HepG2 (cell line): ENCODE measurements around the gene SPECC1L. TPM values are rescaled to one million over a fixed set of nuclear protein-coding genes. Genes with fewer than 3 reads are reported as not detected.

Experiments
- ATAC-seq: fragments of 200-7000 bp; cut with Tn5 transposase; 3 replicates; pipeline ENCODE4 v1.9.1; 2020; ENCODE audit warnings: mild to moderate bottlenecking, moderate library complexity
- BruUV-seq: library from RNA; stranded (reverse); fragments of 400-500 nt; replicated peaks from 2 replicates; lab custom pipeline; 2021; lab: Mats Ljungman, UMichigan
- CTCF ChIA-PET: fragments of 300-600 bp; formaldehyde crosslinking; extraction: SDS; loops from one replicate; lab custom pipeline; 2021; ENCODE audit warnings: low total read pairs, inconsistent platforms, low intra/inter-chr PET ratio; lab: Yijun Ruan, JAX
- POLR2A ChIA-PET: fragments of 350-600 bp; sonication (Branson Sonifier 250); formaldehyde crosslinking; loops from one replicate; lab custom pipeline; 2020; ENCODE audit warnings: antibody characterized with exemption, inconsistent platforms; lab: Yijun Ruan, JAX
- DNase-seq: peaks from one replicate; pipeline ENCODE4 v3.0.0-alpha.2; 2015; ENCODE audit warnings: low spot score
- FAIRE-seq: peaks from 3 replicates; lab custom pipeline; 2011; peaks lifted over from hg19 to GRCh38; lab: Jason Lieb, UNC
- H2AFZ ChIP-seq: one replicate; pipeline ENCODE4 v1.6.1; 2011; ENCODE audit warnings: low read length, inconsistent platforms
- H3K27ac ChIP-seq: fragments of 300-600 bp; 3 replicates; pipeline ENCODE4 v1.8.0; 2011; ENCODE audit warnings: mixed run types, mild to moderate bottlenecking, mixed read lengths, low read length, inconsistent platforms; ENCODE audit not compliant: insufficient read depth; ENCODE audit errors: extremely low read length
- H3K27me3 ChIP-seq, 2 experiments: fragments of 200-600 bp in 1 of 2; 2 replicates in 1 of 2; 3 replicates in 1 of 2; pipeline versions ENCODE4 v1.6.0 to v1.8.0; 2011; ENCODE audit warnings: low read length in 2 of 2, mild to moderate bottlenecking in 2 of 2, moderate library complexity in 2 of 2, inconsistent platforms in 1 of 2; ENCODE audit not compliant: insufficient read depth in 2 of 2, control insufficient read depth in 1 of 2
- H3K36me3 ChIP-seq, 2 experiments: fragments of 200-600 bp in 1 of 2; replicated peaks in 1 of 2; 2 replicates in 1 of 2; 3 replicates in 1 of 2; pipeline versions ENCODE4 v1.5.1 to v1.8.0; 2011; ENCODE audit warnings: low read length in 2 of 2, inconsistent platforms in 1 of 2; ENCODE audit not compliant: insufficient read depth in 2 of 2, control insufficient read depth in 1 of 2
- H3K4me1 ChIP-seq: 2 replicates; pipeline ENCODE4 v1.5.1; 2012; ENCODE audit warnings: low read length, inconsistent platforms; ENCODE audit not compliant: insufficient read depth
- H3K4me2 ChIP-seq: 2 replicates; pipeline ENCODE4 v1.6.0; 2011; ENCODE audit warnings: low read depth, low read length, inconsistent platforms
- H3K4me3 ChIP-seq, 3 experiments: fragments of 200-600 bp in 1 of 3; sonication (generic), shearing (Covaris generic) in 1 of 3; replicated peaks in 1 of 3; 2 replicates each; pipeline ENCODE4 v1.5.1; 2011 to 2016; ENCODE audit warnings: low read length in 3 of 3, inconsistent platforms in 2 of 3, low read depth in 2 of 3, mild to moderate bottlenecking in 2 of 3, control low read depth in 1 of 3, mixed read lengths in 1 of 3; ENCODE audit not compliant: insufficient read depth in 1 of 3
- H3K79me2 ChIP-seq: one replicate; pipeline ENCODE4 v1.6.1; 2011; ENCODE audit warnings: low read length, inconsistent platforms; ENCODE audit not compliant: insufficient read depth
- H3K9ac ChIP-seq: 2 replicates; pipeline ENCODE4 v1.6.0; 2011; ENCODE audit warnings: mild to moderate bottlenecking, low read depth, low read length, inconsistent platforms; ENCODE audit not compliant: insufficient read depth
- H3K9me3 ChIP-seq: 2 replicates; pipeline ENCODE4 v1.5.1; 2012; ENCODE audit warnings: mild to moderate bottlenecking, low read length
- H4K20me1 ChIP-seq: 2 replicates; pipeline ENCODE4 v1.6.0; 2011; ENCODE audit warnings: inconsistent platforms, mild to moderate bottlenecking, low read length, moderate library complexity; ENCODE audit not compliant: insufficient read depth
- ZNF563 ChIP-seq: sonication (generic); formaldehyde crosslinking; IDR thresholded peaks from 2 replicates; pipeline ENCODE4 v1.8.0; 2022; ENCODE audit warnings: mild to moderate bottlenecking, moderate library complexity, missing genetic modification reagents
- ZNF879 ChIP-seq: sonication (generic); formaldehyde crosslinking; IDR thresholded peaks from 2 replicates; pipeline ENCODE4 v1.8.1; 2023; ENCODE audit warnings: missing genetic modification reagents
- WGBS: methylation state at CpG from one replicate; pipeline ENCODE4 v1.1.6; 2017; ENCODE audit warnings: low lambda C conversion rate; 5-methylcytosine and 5-hydroxymethylcytosine counted together
- in situ Hi-C: cut with HindIII; loops from 2 replicates; pipeline ENCODE4 v1.10.0; 2017; ENCODE audit warnings: low pct_unique_long_range_greater_than_20kb; ENCODE audit not compliant: extremely low pct_ligation_motif_present
- intact Hi-C: fragments of 100-400 bp; cut with micrococcal nuclease; formaldehyde crosslinking; loops from one replicate; pipeline ENCODE4 v1.10.0; 2022; ENCODE audit not compliant: unreplicated experiment
- polyA plus RNA-seq, 8 experiments: library from polyadenylated mRNA; depleted of rRNA in 3 of 8; stranded (reverse) in 7 of 8; unstranded in 1 of 8; fragments of >200 nt; fragmentation: Illumina TruSeq in 4 of 8; extraction: Trizol in 4 of 8; gene quantifications; 2 replicates each; pipeline versions ENCODE4 v1.2.1 to v1.2.3, GENCODE V29; 2011 to 2016; ENCODE audit warnings: low read depth in 4 of 8, missing spikeins in 1 of 8, mixed read lengths in 1 of 8; ENCODE audit not compliant: insufficient read depth in 1 of 8
- total RNA-seq, 5 experiments: library from RNA; depleted of rRNA; stranded (reverse); fragments of >200 nt; fragmentation: Illumina TruSeq; extraction: Trizol; gene quantifications; 2 replicates each; pipeline ENCODE4 v1.2.3, GENCODE V29; 2016; ENCODE audit warnings: low read depth in 1 of 5
- TF ChIP-seq, protein P1 (sequence below): sonication (generic); formaldehyde crosslinking; IDR thresholded peaks from 2 replicates; pipeline ENCODE4 v1.5.0; 2020; ENCODE audit warnings: mild to moderate bottlenecking, missing genetic modification reagents, moderate library complexity
- TF ChIP-seq, protein P2 (sequence below): sonication (generic); formaldehyde crosslinking; IDR thresholded peaks from 2 replicates; pipeline ENCODE4 v1.5.1; 2020; ENCODE audit warnings: mild to moderate bottlenecking, missing genetic modification reagents

The SPECC1L gene
- total and polyA plus RNA-seq, 2 of the 13 experiments (the other 11 are each of a cell fraction or from before 2014, with no cell fraction given), result 14.1 to 30.3 TPM

DNA sequence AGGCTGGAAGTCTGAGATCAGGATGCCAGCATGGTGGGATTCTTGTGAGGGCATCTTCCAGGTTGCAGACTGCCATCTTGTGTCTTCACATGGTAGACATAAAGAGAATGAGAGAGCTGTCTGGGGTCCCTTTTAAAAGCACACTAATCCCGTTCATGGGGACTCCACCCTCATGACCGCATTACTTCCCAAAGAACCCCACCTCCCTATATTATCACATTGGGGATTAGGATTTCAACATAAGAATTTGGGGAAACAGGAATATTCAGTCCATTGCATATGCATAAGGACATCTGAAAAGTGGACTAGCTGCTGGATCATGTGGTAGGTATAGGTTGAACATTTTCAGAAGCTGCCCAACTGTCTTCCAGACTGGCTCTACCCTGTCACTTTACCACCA, 123.6 kb downstream of the SPECC1L start:
- no peak overlapping the region for H3K9ac ChIP-seq
- peaks cover 11 to 34% of the 10 kb centered on the region in 2 experiments for H3K36me3 ChIP-seq
- in situ Hi-C loops (no loop called here), intact Hi-C loops (no loop called here)
- BruUV-seq, result no TSS peak
- no peak overlapping the region for H3K4me3 ChIP-seq
- no peak for TF ChIP-seq ZNF879 (CRISPR knock-in tag)
- TF ChIP-seq, protein P1, sequence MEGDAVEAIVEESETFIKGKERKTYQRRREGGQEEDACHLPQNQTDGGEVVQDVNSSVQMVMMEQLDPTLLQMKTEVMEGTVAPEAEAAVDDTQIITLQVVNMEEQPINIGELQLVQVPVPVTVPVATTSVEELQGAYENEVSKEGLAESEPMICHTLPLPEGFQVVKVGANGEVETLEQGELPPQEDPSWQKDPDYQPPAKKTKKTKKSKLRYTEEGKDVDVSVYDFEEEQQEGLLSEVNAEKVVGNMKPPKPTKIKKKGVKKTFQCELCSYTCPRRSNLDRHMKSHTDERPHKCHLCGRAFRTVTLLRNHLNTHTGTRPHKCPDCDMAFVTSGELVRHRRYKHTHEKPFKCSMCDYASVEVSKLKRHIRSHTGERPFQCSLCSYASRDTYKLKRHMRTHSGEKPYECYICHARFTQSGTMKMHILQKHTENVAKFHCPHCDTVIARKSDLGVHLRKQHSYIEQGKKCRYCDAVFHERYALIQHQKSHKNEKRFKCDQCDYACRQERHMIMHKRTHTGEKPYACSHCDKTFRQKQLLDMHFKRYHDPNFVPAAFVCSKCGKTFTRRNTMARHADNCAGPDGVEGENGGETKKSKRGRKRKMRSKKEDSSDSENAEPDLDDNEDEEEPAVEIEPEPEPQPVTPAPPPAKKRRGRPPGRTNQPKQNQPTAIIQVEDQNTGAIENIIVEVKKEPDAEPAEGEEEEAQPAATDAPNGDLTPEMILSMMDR (CRISPR knock-in tag), result 0 out of 2 replicates have a peak, but pooled peaks have one; percentile 7
- TF ChIP-seq ZNF563 (CRISPR knock-in tag), result no peak
- TF ChIP-seq, protein P2, sequence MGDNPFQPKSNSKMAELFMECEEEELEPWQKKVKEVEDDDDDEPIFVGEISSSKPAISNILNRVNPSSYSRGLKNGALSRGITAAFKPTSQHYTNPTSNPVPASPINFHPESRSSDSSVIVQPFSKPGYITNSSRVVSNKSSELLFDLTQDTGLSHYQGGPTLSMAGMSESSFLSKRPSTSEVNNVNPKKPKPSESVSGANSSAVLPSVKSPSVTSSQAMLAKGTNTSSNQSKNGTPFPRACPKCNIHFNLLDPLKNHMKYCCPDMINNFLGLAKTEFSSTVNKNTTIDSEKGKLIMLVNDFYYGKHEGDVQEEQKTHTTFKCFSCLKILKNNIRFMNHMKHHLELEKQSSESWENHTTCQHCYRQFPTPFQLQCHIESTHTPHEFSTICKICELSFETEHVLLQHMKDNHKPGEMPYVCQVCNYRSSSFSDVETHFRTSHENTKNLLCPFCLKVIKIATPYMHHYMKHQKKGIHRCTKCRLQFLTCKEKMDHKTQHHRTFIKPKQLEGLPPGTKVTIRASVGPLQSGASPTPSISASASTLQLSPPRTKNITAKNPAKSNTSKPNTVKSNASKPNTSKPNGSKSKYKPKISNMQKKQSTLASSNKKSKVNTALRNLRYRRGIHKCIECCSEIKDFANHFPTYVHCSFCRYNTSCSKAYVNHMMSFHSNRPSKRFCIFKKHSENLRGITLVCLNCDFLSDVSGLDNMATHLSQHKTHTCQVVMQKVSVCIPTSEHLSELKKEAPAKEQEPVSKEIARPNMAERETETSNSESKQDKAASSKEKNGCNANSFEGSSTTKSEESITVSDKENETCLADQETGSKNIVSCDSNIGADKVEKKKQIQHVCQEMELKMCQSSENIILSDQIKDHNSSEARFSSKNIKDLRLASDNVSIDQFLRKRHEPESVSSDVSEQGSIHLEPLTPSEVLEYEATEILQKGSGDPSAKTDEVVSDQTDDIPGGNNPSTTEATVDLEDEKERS (CRISPR knock-in tag), result no peak
- ATAC-seq, result no peak
- no peak overlapping the region for H3K27ac ChIP-seq
- H2AFZ ChIP-seq, result no peak overlapping the region
- no peaks in the 10 kb centered on the region for H3K79me2 ChIP-seq
- CTCF ChIA-PET, result no interaction called here
- peaks cover 6% of the 10 kb centered on the region; the same call in 1 of the 2 replicates for H3K4me1 ChIP-seq
- no peak for DNase-seq
- no peak for FAIRE-seq
- 92% methylated on average over 2 of the region's 2 CpGs for WGBS
- no peaks in the 10 kb centered on the region for H3K9me3 ChIP-seq
- H3K27me3 ChIP-seq, result no peaks in the 10 kb centered on the region
- POLR2A ChIA-PET, result no interaction called here
- no peak overlapping the region for H3K4me2 ChIP-seq
- no peaks in the 10 kb centered on the region for H4K20me1 ChIP-seq
